Renal cortex interstitium (tissue), 11 donors: ENCODE measurements around the gene NTN4. TPM values are rescaled to one million over a fixed set of nuclear protein-coding genes. Genes with fewer than 3 reads are reported as not detected.
"Not testable (repeated sequence)": the region's sequence is repeated elsewhere in the genome, so short reads cannot be mapped to it uniquely, and the experiment has no call there.

ENCODE experiments used
- DNase-seq, 11 donors: peaks; one replicate each; pipeline ENCODE4 v3.0.0-alpha.2; 2013; ENCODE audit warnings: low read depth in 9 of 11, low spot score in 4 of 11; ENCODE audit errors: extremely low read depth in 1 of 11
- polyA plus RNA-seq, 3 donors: library from polyadenylated mRNA; unstranded; fragments of 120-200 nt; gene quantifications; one replicate each; pipeline ENCODE4 v1.2.1, GENCODE V29; 2013; ENCODE audit not compliant: insufficient read length in 3 of 3

NTN4 gene
- polyA plus RNA-seq, 3 donors, result 84.1 to 119 (median 98.6) TPM

GRCh38 chr12:95620171-95620570 lies 170.4 kb downstream of the NTN4 start:
- no peak for DNase-seq

GRCh38 chr12:95616470-95616869 lies 174.1 kb downstream of the NTN4 start:
- DNase-seq, result not testable (repeated sequence)

GRCh38 chr12:95615749-95616148 lies 174.8 kb downstream of the NTN4 start:
- no peak for DNase-seq

- DNase-seq, result no peak
These were observed 176.1 kb downstream of the NTN4 start for GRCh38 chr12:95614390-95614982.

- DNase-seq, result no peak
These were observed 177.5 kb downstream of the NTN4 start for GRCh38 chr12:95613021-95613420.

GRCh38 chr12:95611676-95612309 lies 178.8 kb downstream of the NTN4 start:
- no peak for DNase-seq

GRCh38 chr12:95608252-95609033 lies 182.1 kb downstream of the NTN4 start:
- no peak for DNase-seq

Other genes starting within 250 kb of the NTN4 start
- gene USP44, start 239.3 kb downstream of the NTN4 start, polyA plus RNA-seq, result 1 to 10 TPM; 1.8 to 2.6 (median 2.0) TPM
- gene SNRPF, start 68.2 kb upstream of the NTN4 start, polyA plus RNA-seq, result 100 to 1,000 TPM in 2 of 3 donors, 10 to 100 TPM in 1; 79.8 to 116 (median 106) TPM
- gene CCDC38, start 151.8 kb upstream of the NTN4 start, polyA plus RNA-seq, result under 1 TPM; 0.42 to 0.89 (median 0.42) TPM
- gene AMDHD1, start 152.6 kb upstream of the NTN4 start, polyA plus RNA-seq, result 1 to 10 TPM; 1.1 to 1.9 (median 1.2) TPM
- gene HAL, start 205.6 kb upstream of the NTN4 start, polyA plus RNA-seq, result under 1 TPM; 0.60 to 1.00 (median 0.86) TPM
- gene LTA4H, start 244.8 kb upstream of the NTN4 start, polyA plus RNA-seq, result 100 to 1,000 TPM; 120 to 138 (median 125) TPM